IPS DF 4.7 (cell line): ENCODE measurements around the gene ST7.

Experiments used
- DNase-seq: peaks from one replicate; pipeline ENCODE4 v3.0.0-alpha.2; 2013; ENCODE audit warnings: low spot score; ENCODE audit errors: extremely low read depth

Gene ST7

DNA sequence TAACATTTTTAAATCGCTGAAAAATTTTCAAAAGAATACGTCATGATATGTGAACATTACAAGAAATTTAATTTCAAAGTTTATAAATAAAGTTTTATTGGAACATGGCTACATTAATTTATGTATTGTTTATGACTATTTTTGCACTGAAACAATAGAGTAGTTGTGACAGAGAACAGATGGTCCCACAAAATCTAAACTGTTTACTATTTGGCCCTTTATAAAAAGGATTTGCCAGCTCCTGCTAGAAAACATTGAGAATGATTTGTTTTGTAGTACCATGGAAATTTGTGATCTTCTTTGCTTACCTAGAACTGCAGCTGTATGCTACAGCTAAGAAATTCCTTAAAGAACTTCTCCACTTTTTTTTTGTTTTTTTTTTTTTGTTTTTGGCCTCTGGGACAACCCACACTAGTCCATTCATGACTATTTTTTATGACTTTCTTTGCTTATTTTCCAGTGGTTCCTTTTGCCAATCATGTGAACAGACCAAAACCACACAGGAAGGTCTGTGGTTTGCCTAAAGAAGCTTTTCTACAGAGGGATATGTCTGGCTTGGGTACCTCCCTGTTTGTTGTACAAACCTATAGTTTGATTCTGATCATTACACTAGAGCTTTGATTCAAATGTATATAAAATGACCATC lies 55.7 kb downstream of the ST7 start:
- no peak for DNase-seq

DNA sequence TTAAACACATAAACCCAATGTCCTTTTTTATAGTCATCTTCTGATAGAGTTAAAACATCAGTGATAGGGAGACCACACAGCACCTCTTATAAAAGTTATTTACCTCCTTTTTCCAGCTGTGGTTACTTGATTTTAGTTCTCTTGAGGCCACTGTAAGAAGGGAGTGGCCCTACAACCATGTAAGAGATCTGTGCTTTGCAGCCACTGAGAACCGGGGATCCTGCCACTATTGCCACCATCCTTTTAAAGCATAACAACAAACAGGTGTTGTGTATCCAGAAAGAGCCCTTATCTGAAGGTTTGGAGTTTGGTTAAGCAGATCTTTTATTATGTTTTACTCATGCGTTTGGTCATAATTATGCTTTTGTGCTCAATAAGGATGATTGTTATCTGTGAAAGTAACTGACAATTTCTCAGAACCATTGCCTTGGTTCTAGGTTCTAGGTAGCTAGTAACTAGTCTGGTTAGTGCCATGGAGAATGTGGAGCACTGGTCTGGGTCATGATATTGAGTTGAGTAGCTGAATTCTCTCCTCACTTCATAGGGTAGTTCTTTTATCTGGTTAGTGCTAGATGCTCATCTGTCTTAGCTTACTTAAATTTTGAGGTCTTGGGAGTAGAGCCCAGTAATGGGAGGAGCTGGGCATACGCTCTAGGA lies 56.5 kb downstream of the ST7 start:
- no peak for DNase-seq

- no peak for DNase-seq
These were observed 57.3 kb downstream of the ST7 start for GRCh38 chr7:117010375-117011133.

GRCh38 chr7:117011419-117012260 lies 58.3 kb downstream of the ST7 start:
- no peak for DNase-seq

- no peak for DNase-seq
These were observed 59.0 kb downstream of the ST7 start for GRCh38 chr7:117012284-117012683.

GRCh38 chr7:117012696-117013095 lies 59.4 kb downstream of the ST7 start:
- no peak for DNase-seq

DNA sequence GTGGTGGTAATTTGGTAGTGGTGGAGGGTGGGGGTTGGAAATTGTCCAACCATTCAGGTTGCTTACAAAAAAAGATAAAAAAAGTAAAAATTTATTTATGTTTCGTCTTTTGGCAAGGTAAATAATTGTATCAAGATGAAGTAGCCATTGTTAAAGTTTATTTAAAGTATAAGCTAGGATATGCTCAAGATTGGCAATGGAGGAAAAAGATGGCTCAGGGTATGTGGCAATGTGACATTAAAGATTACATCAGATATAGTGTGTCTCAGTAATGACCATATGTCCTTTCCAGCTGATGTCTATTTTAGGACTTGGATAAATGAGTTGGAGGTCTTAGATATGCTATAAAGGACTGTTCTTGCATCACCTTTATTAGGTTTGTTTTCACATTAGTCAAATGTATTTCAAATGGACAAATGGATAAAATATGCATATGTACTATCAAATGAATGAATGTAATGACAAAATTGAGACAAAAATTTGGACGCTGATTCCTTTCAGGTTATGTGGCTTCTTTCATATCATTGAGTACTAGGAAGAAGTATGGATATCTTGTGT lies 60.9 kb downstream of the ST7 start:
- no peak for DNase-seq

DNA sequence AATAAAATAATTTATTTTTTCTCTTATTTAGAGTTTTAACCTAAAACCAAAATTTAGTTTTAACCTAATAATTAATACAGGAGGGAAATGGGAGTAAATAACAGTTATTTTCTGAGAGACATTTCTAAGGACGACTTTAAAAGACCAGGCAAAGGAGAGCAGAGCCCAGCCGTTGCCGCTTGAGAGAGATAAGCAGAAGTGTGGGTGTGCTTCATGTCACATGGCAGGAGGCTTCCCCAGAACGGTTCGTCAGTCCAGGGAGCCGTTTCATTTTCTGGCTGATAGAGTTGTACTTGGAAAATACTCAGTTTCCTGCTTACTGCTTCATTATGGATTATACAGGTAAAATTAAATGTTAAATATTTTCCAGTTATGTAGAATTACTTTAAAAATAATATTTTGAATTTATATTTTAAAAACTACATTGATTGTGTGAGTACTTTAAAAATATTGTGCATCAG lies 61.4 kb downstream of the ST7 start:
- no peak for DNase-seq

- DNase-seq = no peak
These were observed 62.2 kb downstream of the ST7 start for GRCh38 chr7:117015258-117016184.

DNA sequence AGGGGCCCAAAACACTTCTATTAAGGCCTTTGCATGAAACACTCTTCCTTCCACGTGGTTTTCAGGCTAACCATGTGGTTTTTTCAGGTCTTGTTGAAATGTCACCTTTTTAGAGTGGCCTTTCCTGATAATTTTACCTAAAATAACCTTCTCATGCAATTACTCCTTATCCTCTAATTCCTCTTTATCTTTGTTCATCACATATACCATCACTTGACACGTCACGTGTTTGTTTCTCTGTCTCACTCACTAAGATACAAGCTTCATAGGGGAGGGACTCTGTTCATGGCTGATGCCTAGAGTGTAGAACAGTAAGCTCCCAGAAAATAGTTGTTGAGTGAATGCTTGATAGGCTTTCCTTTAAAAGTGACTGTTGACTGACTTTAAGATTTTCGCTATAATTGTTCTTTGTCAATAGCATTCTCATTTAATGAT lies 63.7 kb downstream of the ST7 start:
- DNase-seq = no peak

DNA sequence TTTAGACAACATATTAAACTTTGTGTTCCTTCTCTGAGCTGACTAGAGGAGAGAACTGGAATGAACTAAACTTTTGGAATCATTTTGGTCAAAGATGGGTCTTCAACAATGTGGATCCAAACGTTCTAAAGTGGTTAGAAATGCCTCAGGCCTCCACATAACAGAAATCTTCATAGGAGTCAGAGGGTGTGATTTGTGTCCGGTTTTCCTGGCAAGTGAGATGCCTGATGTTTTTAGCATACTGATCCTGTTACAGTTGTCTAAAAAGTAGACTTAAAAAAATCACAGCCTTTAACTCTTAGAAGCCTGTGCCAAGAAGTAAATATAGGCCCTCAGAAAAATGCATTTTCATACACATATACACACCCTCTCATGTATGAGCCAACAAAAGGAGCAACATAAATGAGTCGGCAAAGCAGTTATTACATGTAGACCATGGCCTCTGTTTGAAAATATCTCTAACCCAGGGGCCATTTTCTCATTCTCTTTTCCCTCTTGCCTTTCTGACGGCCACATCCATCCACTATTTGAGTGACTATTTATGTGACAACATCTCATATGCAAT lies 64.5 kb downstream of the ST7 start:
- no peak for DNase-seq

- no peak for DNase-seq
These were observed 65.4 kb downstream of the ST7 start for GRCh38 chr7:117018713-117019112.

- DNase-seq = no peak
These were observed 66.0 kb downstream of the ST7 start for GRCh38 chr7:117019287-117019686.

GRCh38 chr7:117019786-117020590 lies 66.7 kb downstream of the ST7 start:
- no peak for DNase-seq

DNA sequence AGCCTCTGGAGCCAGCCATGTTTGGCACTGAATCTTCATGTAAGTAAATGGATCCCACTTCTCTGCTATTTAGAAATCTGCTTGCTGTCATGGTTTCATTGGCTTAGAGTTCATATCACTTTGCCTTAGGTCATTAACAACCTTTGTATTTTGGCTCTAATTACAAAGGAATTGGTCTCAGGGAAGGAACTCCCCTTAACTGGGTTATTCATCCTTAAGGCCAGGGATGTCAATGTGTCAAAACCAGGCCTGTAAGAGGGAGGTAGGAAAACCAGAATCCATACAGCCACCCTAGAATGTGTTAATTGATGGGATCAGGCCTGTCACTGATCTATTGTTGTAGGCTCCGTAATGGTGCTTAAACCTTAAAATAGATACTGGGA lies 67.3 kb downstream of the ST7 start:
- DNase-seq = no peak

DNA sequence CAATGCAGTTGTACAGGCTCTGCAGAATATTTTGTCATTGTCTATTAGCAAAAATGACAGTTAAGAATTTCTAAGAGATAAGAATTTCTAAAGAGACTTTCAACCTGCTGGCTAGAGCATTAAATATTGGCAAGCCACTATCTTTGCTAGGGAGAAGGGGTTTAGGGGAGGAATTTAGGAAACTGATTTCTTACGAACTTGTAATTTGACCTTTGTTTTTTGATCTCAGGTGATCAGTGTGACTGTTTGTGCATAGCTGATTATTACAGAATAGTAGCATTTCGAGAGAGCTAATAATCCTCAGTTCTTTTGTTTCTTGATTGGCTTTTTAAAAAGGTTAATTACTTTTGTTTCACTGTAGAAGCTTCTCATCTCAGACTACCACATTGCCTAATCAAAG lies 68.1 kb downstream of the ST7 start:
- DNase-seq = no peak

DNA sequence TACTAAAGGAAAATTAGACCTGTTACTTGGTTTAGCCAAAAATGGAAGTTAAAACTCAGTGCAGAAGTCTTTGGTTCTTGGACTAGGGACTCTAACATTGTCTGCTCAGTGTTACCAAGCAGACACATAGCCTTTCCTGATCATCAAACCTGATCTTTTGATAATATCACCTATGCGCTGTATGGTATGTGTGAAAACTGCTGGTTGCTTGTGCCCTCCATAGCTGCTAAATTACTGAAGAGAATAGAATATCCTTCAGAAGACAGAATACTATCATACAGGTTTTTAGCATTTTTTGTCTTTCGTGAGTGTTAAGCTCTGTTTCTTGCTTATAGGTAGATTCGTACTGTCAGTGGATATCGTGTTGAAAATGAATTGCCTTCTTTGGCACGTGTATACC lies 68.7 kb downstream of the ST7 start:
- DNase-seq = no peak

- no peak for DNase-seq
These were observed 70.1 kb downstream of the ST7 start for GRCh38 chr7:117023325-117023854.

- no peak for DNase-seq
These were observed 71.5 kb downstream of the ST7 start for GRCh38 chr7:117024811-117025210.
